NOMO-1 (cell line): ENCODE measurements around the gene ALDH1L1.
A peak's percentile ranks its signal among the peaks of the same experiment; 100 is the strongest.
"Not testable (repeated sequence)": the region's sequence is repeated elsewhere in the genome, so short reads cannot be mapped to it uniquely, and the experiment has no call there.

Experiments
- DNase-seq, 2 experiments: peaks; one replicate each; lab custom pipeline; 2025; ENCODE audit not compliant: unreplicated experiment in 2 of 2; lab: John Stamatoyannopoulos, UW

The ALDH1L1 gene

GRCh38 chr3:126085841-126086240, 94.5 kb downstream of the ALDH1L1 start:
- DNase-seq, result no peak

- no peak for DNase-seq
Measured at GRCh38 chr3:126085276-126085675, 95.1 kb downstream of the ALDH1L1 start.

- DNase-seq, result peak in 1 of 2 experiments; percentile 9
Measured at GRCh38 chr3:126084768-126085180, 95.6 kb downstream of the ALDH1L1 start.

DNA sequence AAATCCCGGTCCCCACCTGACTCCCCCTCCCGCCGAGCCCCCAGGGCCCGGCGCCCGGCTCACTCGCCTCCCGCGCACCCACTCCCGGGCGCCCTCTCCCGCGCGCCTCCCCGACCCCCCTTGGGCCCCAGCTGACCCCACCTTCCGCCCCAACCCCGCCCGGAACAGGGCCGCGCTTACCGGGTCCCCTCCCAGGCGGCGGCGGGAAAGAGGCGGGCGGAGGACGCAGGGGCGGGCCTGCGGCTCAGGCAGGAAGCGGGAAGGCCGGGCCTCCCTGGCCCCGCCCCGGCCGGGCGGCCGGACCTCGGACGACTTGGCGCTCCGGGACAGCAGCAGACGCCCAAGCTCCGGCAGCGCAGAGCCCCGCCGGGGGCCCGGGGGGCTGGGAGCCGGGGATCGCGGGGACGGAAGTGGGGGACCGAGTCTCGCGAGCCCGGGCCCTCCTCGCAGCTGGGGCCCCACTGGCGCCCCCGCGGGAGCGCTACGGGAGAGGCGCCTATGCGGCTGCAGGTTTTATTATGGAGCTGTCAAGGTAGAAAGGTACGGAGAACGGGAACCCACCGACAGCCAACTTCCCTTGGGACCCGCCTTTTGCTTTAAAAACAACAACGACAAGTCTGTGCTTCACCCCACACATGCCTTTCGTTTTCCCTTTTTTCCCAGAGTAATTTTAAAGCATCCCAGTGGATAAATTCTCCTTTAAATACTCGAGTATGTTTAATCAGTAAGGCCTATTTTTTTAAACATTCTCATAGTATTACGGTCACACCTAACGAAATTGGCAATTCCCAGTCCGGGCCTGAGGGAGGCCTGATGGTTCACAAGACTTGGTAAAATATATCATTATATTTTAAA, 96.2 kb downstream of the ALDH1L1 start, which contains the start of gene SLC41A3:
Gene SLC41A3, minus strand, starts transcription at position 212 of the 855 bp plus-strand sequence. CDS start 15,905 bp downstream, outside the sequence.
- DNase-seq, result peak; percentile 73 to 93

GRCh38 chr3:126083511-126083912, 96.9 kb downstream of the ALDH1L1 start:
- peak in 1 of 2 experiments; percentile 22 for DNase-seq

GRCh38 chr3:126083138-126083445, 97.3 kb downstream of the ALDH1L1 start:
- DNase-seq, result no peak

GRCh38 chr3:126082362-126083137, 97.8 kb downstream of the ALDH1L1 start:
- DNase-seq, result no peak

DNA sequence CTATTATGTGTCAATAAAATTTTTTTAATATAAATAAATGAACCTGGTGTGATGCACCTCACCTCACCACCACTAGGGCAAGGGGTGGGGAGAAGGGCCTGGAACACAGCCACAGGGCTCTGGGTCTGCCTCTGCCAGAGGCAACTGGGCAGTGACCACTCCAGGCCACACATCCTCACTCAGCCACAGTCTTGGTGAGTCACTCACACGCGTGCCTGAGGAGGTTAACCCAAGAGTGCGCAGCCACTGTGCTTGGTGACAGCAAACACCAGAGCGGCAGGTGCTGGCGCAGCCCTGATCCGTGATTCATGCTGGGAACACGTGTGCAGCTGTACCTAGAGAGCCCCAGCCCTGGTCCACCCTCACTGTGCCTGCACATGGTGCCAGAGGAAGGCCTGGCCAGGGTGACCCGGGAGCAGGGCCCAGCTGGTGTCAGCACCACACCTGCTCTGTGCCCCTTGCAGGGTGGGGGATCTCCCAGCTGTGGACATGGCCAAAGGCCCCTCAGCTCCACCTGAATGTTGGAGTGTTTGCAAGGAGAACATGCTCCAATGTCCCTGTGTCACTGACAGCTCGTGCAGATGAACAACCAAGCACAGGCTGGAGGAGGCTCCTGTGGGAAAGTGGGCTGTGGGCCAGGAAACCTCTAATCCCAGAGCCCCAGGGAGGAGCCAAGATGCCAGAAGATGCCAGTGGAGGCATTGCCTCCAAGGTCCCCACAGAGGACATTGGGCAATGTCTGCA, 98.6 kb downstream of the ALDH1L1 start:
- DNase-seq, result no peak

- DNase-seq, result no peak
Measured at GRCh38 chr3:126080970-126081369, 99.4 kb downstream of the ALDH1L1 start.

DNA sequence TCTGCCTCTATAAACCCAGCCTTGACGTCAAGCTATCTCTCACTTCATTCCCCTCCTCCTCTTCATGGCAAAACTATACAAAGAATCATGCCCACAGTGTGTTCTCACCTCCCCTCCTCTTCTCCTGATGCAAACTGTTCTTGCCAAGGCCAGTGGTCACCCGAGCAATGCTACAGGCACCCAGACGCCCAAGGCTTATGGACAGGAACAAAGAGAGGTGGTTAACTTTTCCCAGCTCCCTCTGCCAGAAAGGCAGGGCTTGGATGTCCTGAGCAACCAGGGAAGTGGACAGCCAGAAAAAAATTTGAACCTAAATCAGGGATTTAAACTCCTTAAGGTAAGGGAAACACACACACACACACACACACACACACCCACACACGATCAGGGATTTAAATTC, 101.5 kb downstream of the ALDH1L1 start:
- no peak for DNase-seq

DNA sequence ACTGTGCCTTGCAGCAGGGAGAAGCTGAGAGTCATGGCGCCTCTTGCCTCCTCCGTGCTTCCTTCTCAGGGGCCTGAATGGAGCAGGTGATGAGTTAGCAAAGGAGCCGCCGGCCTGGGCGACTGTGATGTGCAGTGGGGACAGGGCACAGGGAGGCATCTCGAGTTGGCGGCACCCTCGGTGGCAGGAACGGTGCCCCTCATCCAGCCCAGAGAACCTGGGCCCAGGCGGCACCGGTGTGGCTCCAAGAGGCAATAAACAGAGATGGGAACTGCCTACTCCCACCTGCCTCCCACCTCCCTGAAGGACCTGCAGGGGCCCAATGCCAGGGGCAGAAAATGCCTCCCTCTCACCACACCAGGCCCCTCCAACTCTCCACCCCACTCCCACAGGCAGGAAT, 102.6 kb downstream of the ALDH1L1 start:
- DNase-seq, result no peak

- DNase-seq, result no peak
Measured at GRCh38 chr3:126076140-126076539, 104.2 kb downstream of the ALDH1L1 start.

- DNase-seq, result no peak
Measured at GRCh38 chr3:126070146-126070545, 110.2 kb downstream of the ALDH1L1 start.

DNA sequence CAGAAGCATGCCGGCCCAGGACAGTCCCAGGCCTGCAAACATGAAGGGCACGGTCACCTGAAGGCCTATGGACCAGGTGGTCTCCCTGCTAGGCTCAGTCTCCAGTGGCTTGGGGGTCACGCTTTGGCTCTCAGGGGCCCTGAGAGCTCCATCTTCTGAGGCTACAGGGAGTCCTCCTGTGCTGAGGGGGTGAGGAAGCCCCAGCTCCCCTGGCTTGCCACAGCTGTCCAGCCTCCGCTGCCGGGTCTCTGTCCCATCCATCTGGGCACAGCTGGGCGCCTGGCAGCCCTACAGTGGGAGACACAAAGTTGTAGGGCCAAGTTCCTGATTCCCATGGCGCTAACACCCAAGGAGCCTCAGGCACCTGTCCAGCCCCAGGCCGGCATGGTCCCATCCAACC, 112.4 kb downstream of the ALDH1L1 start:
- DNase-seq, result no peak

- DNase-seq, result not testable (repeated sequence)
Measured at GRCh38 chr3:126066676-126067075, 113.7 kb downstream of the ALDH1L1 start.

- no peak for DNase-seq
Measured at GRCh38 chr3:126065876-126066275, 114.5 kb downstream of the ALDH1L1 start.

DNA sequence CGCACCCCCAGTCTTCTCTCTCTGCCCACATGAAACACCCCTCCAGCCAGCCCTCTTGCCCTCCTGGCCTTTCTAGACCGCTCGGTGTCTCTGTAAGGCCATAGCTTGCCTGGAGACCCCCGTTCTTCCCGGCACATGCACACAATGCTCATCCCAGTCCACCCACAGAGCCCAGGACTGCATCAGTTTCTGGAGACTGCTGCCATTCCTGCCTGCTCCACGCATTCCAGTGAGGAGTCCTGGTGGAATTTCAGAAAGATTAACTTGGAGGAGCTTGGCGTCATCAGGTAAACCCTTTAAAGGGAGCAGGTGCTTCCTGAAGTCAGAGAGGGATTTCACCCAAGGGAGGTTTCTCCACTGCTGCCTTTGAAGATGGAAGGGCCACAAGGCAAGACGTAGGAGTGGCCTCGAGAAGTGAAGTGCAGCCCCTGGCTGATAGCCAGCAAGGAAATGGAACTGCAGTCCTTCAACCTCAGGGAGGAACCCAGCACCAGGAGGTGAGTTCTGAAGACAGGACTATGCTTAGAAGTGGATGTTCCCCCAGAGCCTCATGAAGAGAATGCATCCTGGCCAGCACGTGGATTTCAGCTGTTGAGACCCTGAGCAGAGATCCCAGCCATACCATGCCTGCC, 115.6 kb downstream of the ALDH1L1 start:
- no peak for DNase-seq

DNA sequence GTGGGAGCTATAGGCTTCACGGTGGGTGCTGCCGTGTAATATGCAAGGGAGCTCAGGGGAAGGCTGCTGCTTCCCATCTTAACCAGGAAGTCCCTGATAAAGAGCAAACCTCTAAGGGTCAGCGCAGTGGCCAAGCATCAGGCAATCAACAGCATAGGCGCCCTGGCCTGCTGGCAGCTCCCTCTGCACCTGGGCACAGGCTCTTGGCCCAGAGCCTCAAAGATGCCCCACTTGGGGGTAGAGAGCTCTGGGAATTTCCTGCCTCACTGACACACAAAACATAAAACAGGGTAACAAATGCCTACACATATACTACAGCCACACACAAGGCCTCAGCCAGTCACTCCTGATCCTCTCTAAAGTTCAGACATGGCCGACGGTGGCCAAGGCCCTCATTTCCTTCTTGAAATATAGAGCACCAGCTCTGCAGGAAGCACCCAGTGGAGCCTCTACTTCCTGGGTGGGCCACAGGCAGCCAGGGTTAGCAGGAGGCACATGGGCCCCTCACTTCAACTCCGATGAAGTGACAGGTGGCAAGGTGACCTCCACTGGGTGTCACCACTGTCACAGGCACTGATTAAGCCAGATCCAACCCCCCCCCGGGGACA, 116.9 kb downstream of the ALDH1L1 start:
- no peak for DNase-seq

- no peak for DNase-seq
Measured at GRCh38 chr3:126061301-126062032, 118.9 kb downstream of the ALDH1L1 start.
